HEK293 (cell line): ENCODE data around the gene KCNK4.

Experiments used
- CTCF ChIA-PET: fragments of 350-600 bp; formaldehyde crosslinking; extraction: SDS; loops from one replicate; lab custom pipeline; 2021; ENCODE audit warnings: antibody characterized with exemption; lab: Yijun Ruan, JAX
- POLR2A ChIA-PET: fragments of 300-600 bp; formaldehyde crosslinking; extraction: SDS; loops from one replicate; lab custom pipeline; 2020; ENCODE audit warnings: antibody characterized with exemption, inconsistent platforms; lab: Yijun Ruan, JAX
- H3K27ac ChIP-seq: fragments of 200-500 bp; sonication (Bioruptor generic); 2 replicates; pipeline ENCODE4 v1.5.1; 2014; ENCODE audit warnings: low read depth, low read length, control low read depth, inconsistent platforms; ENCODE audit errors: extremely low read depth
- H3K36me3 ChIP-seq, 2 experiments: fragments of 200-500 bp in 1 of 2; sonication (Bioruptor generic) in 1 of 2; 1 replicate in 1 of 2; 2 replicates in 1 of 2; pipeline ENCODE4 v1.5.1; 2014 to 2017; ENCODE audit warnings: inconsistent platforms in 2 of 2, low read length in 2 of 2; ENCODE audit not compliant: control insufficient read depth in 2 of 2, insufficient read depth in 1 of 2
- H3K4me1 ChIP-seq: fragments of 200-500 bp; sonication (Bioruptor generic); 2 replicates; pipeline ENCODE4 v1.5.1; 2014; ENCODE audit warnings: mild to moderate bottlenecking, low read length, inconsistent platforms; ENCODE audit not compliant: control insufficient read depth, insufficient read depth
- H3K4me3 ChIP-seq: 2 replicates; pipeline ENCODE4 v1.5.1; 2011; ENCODE audit warnings: low read depth, mild to moderate bottlenecking, control low read depth, low read length, moderate library complexity
- H3K9me3 ChIP-seq: fragments of 200-500 bp; sonication (Bioruptor generic); 2 replicates; pipeline ENCODE4 v1.5.1; 2014; ENCODE audit warnings: low read depth, low read length, inconsistent platforms; ENCODE audit not compliant: control insufficient read depth, insufficient read depth
- CTCF ChIP-seq: fragments of 450-650 bp; formaldehyde crosslinking; IDR thresholded peaks from 2 replicates; pipeline ENCODE4 v1.5.1; 2016; ENCODE audit warnings: missing biosample characterization, missing genetic modification characterization
- FEZF1 ChIP-seq: fragments of 450-650 bp; formaldehyde crosslinking; IDR thresholded peaks from 2 replicates; pipeline ENCODE4 v1.5.1; 2016; ENCODE audit warnings: missing biosample characterization, missing genetic modification characterization
- GLIS2 ChIP-seq: fragments of 450-650 bp; formaldehyde crosslinking; IDR thresholded peaks from 2 replicates; pipeline ENCODE4 v1.5.1; 2016; ENCODE audit warnings: missing biosample characterization, missing genetic modification characterization
- KLF16 ChIP-seq: fragments of 450-650 bp; formaldehyde crosslinking; IDR thresholded peaks from 2 replicates; pipeline ENCODE4 v1.5.1; 2017; ENCODE audit warnings: missing biosample characterization, missing genetic modification characterization
- ZBTB17 ChIP-seq: fragments of 450-650 bp; formaldehyde crosslinking; IDR thresholded peaks from 2 replicates; pipeline ENCODE4 v1.5.1; 2016; ENCODE audit warnings: missing biosample characterization, missing genetic modification characterization
- ZBTB26 ChIP-seq: fragments of 450-650 bp; formaldehyde crosslinking; optimal IDR thresholded peaks from 2 replicates; pipeline ENCODE3; 2016; ENCODE audit warnings: missing biosample characterization, mild to moderate bottlenecking, missing genetic modification characterization
- ZBTB44 ChIP-seq: fragments of 450-650 bp; IDR thresholded peaks from 2 replicates; pipeline ENCODE4 v1.5.1; 2018; ENCODE audit warnings: missing biosample characterization, mild to moderate bottlenecking, missing genetic modification characterization
- ZNF140 ChIP-seq: fragments of 450-650 bp; formaldehyde crosslinking; IDR thresholded peaks from 2 replicates; pipeline ENCODE4 v1.5.1; 2016; ENCODE audit warnings: missing biosample characterization, missing genetic modification characterization
- ZNF24 ChIP-seq: fragments of 450-650 bp; formaldehyde crosslinking; IDR thresholded peaks from 2 replicates; pipeline ENCODE4 v1.5.1; 2016; ENCODE audit warnings: missing biosample characterization, missing genetic modification characterization
- ZNF473 ChIP-seq: fragments of 450-650 bp; formaldehyde crosslinking; IDR thresholded peaks from 2 replicates; pipeline ENCODE4 v1.5.1; 2017; ENCODE audit warnings: missing biosample characterization, missing genetic modification characterization
- ZNF629 ChIP-seq: fragments of 450-650 bp; formaldehyde crosslinking; IDR thresholded peaks from 2 replicates; pipeline ENCODE4 v1.5.1; 2017; ENCODE audit warnings: missing biosample characterization, missing genetic modification characterization
- ZNF777 ChIP-seq: fragments of 450-650 bp; formaldehyde crosslinking; IDR thresholded peaks from 2 replicates; pipeline ENCODE4 v1.5.1; 2017; ENCODE audit warnings: missing biosample characterization, missing genetic modification characterization, borderline replicate concordance
- ZNF830 ChIP-seq: fragments of 450-650 bp; IDR thresholded peaks from 2 replicates; pipeline ENCODE4 v1.5.0; 2018; ENCODE audit warnings: missing biosample characterization, missing genetic modification characterization, low read depth, mild to moderate bottlenecking, moderate library complexity
- ZXDB ChIP-seq: fragments of 450-650 bp; formaldehyde crosslinking; IDR thresholded peaks from 2 replicates; pipeline ENCODE4 v1.5.1; 2016; ENCODE audit warnings: missing biosample characterization, missing genetic modification characterization
- TF ChIP-seq, protein P1 (sequence below): fragments of 450-650 bp; formaldehyde crosslinking; IDR thresholded peaks from 2 replicates; pipeline ENCODE4 v1.5.1; 2016; ENCODE audit warnings: missing biosample characterization, missing genetic modification characterization, borderline replicate concordance
- TF ChIP-seq, protein P2 (sequence below): IDR thresholded peaks from 2 replicates; pipeline ENCODE4 v1.6.1; 2011; ENCODE audit warnings: mild to moderate bottlenecking, low read depth, low read length, borderline replicate concordance
- TF ChIP-seq, protein P3 (sequence below): fragments of 450-650 bp; formaldehyde crosslinking; IDR thresholded peaks from 2 replicates; pipeline ENCODE4 v1.5.1; 2017; ENCODE audit warnings: missing biosample characterization, missing genetic modification characterization
- TF ChIP-seq, protein P4 (sequence below): fragments of 450-650 bp; formaldehyde crosslinking; IDR thresholded peaks from 2 replicates; pipeline ENCODE4 v1.5.1; 2016; ENCODE audit warnings: missing biosample characterization, missing genetic modification characterization

KCNK4 gene

DNA sequence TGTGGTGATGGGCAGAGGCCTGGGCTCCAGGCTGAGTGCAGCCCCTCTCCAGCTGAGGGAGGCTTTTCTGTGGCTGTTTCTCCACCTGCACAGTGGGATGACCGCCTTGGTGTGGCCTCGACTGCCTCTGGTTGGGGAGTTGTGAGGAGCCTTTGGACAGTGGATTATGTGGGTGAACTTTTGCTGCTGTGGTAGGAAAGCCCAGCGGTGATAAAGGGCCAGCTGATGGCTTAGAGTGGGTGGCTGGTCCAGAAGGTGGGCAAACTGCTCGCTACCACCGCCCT is 12.9 kb downstream of the KCNK4 start:
- TF ChIP-seq, protein P1, sequence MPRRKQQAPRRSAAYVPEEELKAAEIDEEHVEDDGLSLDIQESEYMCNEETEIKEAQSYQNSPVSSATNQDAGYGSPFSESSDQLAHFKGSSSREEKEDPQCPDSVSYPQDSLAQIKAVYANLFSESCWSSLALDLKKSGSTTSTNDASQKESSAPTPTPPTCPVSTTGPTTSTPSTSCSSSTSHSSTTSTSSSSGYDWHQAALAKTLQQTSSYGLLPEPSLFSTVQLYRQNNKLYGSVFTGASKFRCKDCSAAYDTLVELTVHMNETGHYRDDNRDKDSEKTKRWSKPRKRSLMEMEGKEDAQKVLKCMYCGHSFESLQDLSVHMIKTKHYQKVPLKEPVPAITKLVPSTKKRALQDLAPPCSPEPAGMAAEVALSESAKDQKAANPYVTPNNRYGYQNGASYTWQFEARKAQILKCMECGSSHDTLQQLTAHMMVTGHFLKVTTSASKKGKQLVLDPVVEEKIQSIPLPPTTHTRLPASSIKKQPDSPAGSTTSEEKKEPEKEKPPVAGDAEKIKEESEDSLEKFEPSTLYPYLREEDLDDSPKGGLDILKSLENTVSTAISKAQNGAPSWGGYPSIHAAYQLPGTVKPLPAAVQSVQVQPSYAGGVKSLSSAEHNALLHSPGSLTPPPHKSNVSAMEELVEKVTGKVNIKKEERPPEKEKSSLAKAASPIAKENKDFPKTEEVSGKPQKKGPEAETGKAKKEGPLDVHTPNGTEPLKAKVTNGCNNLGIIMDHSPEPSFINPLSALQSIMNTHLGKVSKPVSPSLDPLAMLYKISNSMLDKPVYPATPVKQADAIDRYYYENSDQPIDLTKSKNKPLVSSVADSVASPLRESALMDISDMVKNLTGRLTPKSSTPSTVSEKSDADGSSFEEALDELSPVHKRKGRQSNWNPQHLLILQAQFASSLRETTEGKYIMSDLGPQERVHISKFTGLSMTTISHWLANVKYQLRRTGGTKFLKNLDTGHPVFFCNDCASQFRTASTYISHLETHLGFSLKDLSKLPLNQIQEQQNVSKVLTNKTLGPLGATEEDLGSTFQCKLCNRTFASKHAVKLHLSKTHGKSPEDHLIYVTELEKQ: no peak
- TF ChIP-seq ZNF140 (no peak), CTCF (tag by site-specific recombination) (no peak), FEZF1 (no peak), ZNF473 (no peak), ZNF830 (tag by site-specific recombination) (no peak), ZNF777 (tag by site-specific recombination) (no peak), KLF16 (no peak)
- TF ChIP-seq, protein P2, sequence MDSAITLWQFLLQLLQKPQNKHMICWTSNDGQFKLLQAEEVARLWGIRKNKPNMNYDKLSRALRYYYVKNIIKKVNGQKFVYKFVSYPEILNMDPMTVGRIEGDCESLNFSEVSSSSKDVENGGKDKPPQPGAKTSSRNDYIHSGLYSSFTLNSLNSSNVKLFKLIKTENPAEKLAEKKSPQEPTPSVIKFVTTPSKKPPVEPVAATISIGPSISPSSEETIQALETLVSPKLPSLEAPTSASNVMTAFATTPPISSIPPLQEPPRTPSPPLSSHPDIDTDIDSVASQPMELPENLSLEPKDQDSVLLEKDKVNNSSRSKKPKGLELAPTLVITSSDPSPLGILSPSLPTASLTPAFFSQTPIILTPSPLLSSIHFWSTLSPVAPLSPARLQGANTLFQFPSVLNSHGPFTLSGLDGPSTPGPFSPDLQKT: no peak
- no peaks in the 10 kb centered on the region for H3K9me3 ChIP-seq
- ChIA-PET POLR2A (interaction anchor here (0.9 to 3.6 kb wide), 11 partner anchors 14 to 1463 kb away, joined by 3 to 43 read pairs (median 7); partner anchors contain the start of genes BAD, FKBP2, GPR137 and PRDX5), CTCF (interaction anchor here (0.6 to 5.8 kb wide), 30 partner anchors 8 to 1543 kb away, joined by 3 to 81 read pairs (median 5); partner anchors contain the start of genes FERMT3, FKBP2, PLCB3 and PPP1R14B)
- no peaks in the 10 kb centered on the region for H3K4me1 ChIP-seq
- peaks cover 0 to 5% of the 10 kb centered on the region in 2 experiments; a peak in 1 of 3 replicates for H3K36me3 ChIP-seq
- no peak overlapping the region for H3K4me3 ChIP-seq
- no peak overlapping the region for H3K27ac ChIP-seq

- H3K4me1 ChIP-seq: no peaks in the 10 kb centered on the region
- H3K36me3 ChIP-seq: peaks cover 0 to 5% of the 10 kb centered on the region in 2 experiments; a peak in 1 of 3 replicates
- peak overlapping the region; percentile 70 for H3K27ac ChIP-seq
- no peaks in the 10 kb centered on the region for H3K9me3 ChIP-seq
- CTCF ChIA-PET: interaction anchor here (0.5 to 5.8 kb wide), 47 partner anchors 9 to 1783 kb away, joined by 3 to 81 read pairs (median 5); partner anchors contain the start of genes BAD, FERMT3, FKBP2 and MARK2
- POLR2A ChIA-PET: interaction anchor here (0.9 to 3.6 kb wide), 15 partner anchors 13 to 1463 kb away, joined by 3 to 43 read pairs (median 5); partner anchors contain the start of genes BAD, FKBP2, GPR137 and NUDT22
- H3K4me3 ChIP-seq: peak overlapping the region; percentile 46
- TF ChIP-seq ZNF24 (tag by site-specific recombination) (peak; percentile 48), ZBTB17 (tag by site-specific recombination) (peak; percentile 93), ZNF629 (tag by site-specific recombination) (peak; percentile 19; the same call in 1 of the 2 replicates), ZBTB44 (no peak), ZBTB26 (peak; percentile 37), GLIS2 (tag by site-specific recombination) (0 out of 2 replicates have a peak, but pooled peaks have one; percentile 14), ZXDB (tag by site-specific recombination) (0 out of 2 replicates have a peak, but pooled peaks have one; percentile 23)
- TF ChIP-seq, protein P3, sequence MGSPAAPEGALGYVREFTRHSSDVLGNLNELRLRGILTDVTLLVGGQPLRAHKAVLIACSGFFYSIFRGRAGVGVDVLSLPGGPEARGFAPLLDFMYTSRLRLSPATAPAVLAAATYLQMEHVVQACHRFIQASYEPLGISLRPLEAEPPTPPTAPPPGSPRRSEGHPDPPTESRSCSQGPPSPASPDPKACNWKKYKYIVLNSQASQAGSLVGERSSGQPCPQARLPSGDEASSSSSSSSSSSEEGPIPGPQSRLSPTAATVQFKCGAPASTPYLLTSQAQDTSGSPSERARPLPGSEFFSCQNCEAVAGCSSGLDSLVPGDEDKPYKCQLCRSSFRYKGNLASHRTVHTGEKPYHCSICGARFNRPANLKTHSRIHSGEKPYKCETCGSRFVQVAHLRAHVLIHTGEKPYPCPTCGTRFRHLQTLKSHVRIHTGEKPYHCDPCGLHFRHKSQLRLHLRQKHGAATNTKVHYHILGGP (tag by site-specific recombination): peak; percentile 85
- TF ChIP-seq, protein P4, sequence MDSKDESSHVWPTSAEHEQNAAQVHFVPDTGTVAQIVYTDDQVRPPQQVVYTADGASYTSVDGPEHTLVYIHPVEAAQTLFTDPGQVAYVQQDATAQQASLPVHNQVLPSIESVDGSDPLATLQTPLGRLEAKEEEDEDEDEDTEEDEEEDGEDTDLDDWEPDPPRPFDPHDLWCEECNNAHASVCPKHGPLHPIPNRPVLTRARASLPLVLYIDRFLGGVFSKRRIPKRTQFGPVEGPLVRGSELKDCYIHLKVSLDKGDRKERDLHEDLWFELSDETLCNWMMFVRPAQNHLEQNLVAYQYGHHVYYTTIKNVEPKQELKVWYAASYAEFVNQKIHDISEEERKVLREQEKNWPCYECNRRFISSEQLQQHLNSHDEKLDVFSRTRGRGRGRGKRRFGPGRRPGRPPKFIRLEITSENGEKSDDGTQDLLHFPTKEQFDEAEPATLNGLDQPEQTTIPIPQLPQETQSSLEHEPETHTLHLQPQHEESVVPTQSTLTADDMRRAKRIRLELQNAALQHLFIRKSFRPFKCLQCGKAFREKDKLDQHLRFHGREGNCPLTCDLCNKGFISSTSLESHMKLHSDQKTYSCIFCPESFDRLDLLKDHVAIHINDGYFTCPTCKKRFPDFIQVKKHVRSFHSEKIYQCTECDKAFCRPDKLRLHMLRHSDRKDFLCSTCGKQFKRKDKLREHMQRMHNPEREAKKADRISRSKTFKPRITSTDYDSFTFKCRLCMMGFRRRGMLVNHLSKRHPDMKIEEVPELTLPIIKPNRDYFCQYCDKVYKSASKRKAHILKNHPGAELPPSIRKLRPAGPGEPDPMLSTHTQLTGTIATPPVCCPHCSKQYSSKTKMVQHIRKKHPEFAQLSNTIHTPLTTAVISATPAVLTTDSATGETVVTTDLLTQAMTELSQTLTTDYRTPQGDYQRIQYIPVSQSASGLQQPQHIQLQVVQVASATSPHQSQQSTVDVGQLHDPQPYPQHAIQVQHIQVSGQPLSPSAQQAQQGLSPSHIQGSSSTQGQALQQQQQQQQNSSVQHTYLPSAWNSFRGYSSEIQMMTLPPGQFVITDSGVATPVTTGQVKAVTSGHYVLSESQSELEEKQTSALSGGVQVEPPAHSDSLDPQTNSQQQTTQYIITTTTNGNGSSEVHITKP: peak; percentile 35; the same call in 1 of the 2 replicates
Measured at GRCh38 chr11:64304316-64305072, 13.4 kb downstream of the KCNK4 start.
